GM18858 (cell line): ENCODE results near the gene SH3PXD2A.

Experiments
- ATAC-seq: cut with Tn5 transposase; IDR thresholded peaks from one replicate; pipeline ENCODE4 v1.9.1; 2021; ENCODE audit not compliant: unreplicated experiment

SH3PXD2A gene, protein sequence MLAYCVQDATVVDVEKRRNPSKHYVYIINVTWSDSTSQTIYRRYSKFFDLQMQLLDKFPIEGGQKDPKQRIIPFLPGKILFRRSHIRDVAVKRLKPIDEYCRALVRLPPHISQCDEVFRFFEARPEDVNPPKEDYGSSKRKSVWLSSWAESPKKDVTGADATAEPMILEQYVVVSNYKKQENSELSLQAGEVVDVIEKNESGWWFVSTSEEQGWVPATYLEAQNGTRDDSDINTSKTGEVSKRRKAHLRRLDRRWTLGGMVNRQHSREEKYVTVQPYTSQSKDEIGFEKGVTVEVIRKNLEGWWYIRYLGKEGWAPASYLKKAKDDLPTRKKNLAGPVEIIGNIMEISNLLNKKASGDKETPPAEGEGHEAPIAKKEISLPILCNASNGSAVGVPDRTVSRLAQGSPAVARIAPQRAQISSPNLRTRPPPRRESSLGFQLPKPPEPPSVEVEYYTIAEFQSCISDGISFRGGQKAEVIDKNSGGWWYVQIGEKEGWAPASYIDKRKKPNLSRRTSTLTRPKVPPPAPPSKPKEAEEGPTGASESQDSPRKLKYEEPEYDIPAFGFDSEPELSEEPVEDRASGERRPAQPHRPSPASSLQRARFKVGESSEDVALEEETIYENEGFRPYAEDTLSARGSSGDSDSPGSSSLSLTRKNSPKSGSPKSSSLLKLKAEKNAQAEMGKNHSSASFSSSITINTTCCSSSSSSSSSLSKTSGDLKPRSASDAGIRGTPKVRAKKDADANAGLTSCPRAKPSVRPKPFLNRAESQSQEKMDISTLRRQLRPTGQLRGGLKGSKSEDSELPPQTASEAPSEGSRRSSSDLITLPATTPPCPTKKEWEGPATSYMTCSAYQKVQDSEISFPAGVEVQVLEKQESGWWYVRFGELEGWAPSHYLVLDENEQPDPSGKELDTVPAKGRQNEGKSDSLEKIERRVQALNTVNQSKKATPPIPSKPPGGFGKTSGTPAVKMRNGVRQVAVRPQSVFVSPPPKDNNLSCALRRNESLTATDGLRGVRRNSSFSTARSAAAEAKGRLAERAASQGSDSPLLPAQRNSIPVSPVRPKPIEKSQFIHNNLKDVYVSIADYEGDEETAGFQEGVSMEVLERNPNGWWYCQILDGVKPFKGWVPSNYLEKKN

DNA sequence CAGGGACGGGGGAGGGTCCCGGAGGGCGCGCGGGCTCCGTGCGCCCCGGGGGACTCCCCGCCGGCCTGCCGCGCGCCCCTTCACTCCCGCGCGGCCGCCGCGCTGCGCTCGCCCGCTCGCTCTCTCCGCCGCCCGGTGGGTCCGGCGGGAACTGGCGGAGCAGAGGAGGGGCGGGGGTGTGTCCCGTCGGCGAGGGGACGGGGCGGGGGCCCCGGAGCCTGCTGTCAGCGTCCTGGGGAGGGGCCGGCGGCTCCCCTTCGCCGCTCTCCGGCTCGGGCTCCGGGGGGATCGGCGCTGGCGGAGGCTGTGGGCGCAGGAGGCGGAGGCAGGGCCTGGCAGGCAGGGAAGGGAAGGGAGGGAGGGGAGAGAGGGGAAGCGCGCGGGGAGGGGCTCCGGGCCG lies at the start of gene SH3PXD2A:
TSS of gene SH3PXD2A (minus strand) at position 153 of the 400 bp plus-strand sequence. CDS start 310 bp downstream, outside the sequence.
- no peak for ATAC-seq

- no peak for ATAC-seq
Observed at GRCh38 chr10:103901299-103901698, 45.9 kb upstream of the SH3PXD2A start.

DNA sequence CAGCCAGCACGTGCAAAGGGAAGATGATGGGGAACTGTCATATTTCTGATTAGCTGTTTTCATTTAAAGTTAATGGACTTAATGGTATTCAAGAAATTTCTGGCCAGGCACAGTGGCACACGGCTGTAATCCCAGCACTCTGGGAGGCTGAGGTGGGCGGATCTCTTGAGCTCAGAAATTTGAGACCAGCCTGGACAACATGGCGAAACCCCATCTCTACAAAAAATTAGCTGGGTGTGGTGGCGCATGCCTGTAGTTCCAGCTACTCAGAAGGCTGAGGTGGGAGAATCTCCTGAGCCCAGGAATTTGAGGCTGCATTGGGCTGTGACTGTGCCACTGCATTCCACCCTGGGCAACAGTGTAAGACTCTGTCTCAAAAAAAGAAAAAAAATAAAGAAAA lies 43.9 kb upstream of the SH3PXD2A start:
- ATAC-seq: no peak

- no peak for ATAC-seq
Observed at GRCh38 chr10:103897241-103897774, 41.9 kb upstream of the SH3PXD2A start.

DNA sequence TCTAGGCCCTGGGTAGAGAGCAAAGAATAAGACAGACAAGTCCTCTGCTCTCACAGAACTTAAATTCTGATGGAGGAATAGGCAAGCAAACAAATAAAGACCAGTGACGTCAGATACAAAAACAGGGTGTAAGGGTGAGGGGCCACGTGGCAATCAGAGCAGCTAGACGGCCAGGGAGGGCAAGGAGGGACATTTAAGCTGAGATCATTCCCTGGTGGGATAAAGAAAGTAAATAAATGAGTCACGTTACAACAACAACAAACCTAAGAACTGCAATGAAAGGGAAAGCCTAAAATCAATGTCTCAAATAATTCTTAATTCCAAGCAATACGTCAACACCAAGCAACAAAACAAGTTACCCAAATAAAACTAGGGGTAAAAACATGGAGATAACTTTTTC lies 40.8 kb upstream of the SH3PXD2A start:
- no peak for ATAC-seq

DNA sequence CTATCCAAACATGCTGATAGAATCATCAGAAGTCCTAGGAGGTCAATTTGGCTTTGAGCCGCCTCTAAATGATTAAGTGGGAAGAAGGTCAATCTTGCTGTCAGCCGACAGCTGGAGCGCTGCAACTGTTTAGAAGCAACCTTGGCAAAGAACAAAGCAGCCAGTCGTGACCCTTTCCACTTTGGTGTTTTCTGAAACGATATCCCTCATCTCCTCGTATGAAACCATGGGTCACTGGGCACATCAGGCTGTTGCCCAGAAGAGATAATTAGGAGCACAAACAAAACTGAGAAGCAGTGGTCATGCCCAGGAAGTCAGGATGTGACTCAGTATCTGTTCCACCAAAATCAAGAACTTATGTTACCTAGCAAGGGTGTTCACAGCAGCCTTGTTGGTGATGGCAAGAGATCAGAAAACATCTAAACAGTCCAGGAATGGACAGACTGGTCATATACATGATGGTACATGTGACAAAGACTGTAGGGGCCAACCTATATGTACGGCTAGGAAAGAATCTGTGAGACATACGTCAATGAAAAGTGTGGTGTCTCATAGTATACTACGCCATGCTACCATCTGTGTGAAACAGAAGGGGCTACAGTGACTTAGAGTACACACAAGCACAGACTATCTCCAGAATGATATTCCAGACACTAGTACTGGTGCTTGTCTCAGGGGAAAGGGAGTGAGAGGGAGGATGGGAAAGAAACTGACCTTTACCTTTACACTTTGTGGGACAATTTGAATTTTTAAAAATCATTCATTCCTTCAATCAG lies 40.2 kb upstream of the SH3PXD2A start:
- no peak for ATAC-seq

GRCh38 chr10:103894441-103894864 lies 39.1 kb upstream of the SH3PXD2A start:
- no peak for ATAC-seq

DNA sequence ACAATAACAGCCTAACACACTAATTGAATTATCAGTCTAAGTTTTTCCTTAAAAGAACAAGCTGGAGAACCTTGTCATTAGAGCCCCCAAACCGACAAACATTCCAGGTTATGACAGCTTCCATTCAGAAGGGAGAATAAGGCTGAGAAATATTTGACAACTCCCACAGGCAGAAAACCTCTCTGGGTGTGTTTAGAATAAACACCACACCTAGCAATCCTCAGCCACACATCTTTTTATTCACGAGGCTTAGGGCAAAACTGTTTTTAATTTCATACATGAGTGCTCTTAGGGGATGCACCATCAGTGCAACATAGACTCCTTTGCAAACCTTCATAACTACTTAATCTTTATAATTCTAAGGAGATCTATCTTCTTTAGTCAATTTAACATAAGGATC lies 38.4 kb upstream of the SH3PXD2A start:
- ATAC-seq: no peak

DNA sequence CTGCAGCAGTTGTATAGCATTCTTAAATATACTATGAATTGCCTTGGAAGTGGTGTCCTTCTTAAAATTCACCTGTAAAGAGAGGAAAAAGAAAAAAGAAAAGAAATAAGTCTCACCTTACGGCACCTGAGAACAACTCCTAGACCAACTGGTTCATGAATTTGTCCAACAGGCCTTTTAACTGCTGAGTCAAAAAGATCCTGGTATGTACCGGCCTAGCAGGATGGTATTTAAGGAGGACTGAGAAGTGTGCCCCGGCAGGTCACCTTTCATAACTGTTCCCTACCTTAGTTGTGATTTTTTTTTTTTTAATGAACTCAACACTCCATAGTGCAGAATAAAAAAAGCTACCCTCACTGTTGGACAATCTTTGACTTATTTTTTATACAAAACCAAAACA lies 36.8 kb upstream of the SH3PXD2A start:
- ATAC-seq: no peak

DNA sequence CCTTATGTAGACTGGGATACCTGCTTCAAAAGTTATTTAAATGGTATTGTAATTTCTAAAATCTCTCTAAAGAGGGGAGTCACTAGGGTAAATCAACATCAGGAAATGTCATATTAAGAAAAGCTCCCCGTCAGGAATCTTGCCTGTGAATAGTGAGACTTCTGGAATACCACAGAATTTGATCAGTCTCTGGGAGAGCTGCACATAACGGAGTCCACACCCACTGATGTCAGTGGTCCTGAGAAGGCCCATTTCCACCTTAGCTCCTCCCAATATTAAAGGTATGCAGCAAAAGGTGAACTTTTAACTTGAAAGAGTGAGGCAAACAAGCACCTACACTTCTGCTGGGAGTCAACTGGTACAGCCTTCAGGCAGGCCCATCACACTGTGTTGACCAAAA lies 35.3 kb upstream of the SH3PXD2A start:
- no peak for ATAC-seq

DNA sequence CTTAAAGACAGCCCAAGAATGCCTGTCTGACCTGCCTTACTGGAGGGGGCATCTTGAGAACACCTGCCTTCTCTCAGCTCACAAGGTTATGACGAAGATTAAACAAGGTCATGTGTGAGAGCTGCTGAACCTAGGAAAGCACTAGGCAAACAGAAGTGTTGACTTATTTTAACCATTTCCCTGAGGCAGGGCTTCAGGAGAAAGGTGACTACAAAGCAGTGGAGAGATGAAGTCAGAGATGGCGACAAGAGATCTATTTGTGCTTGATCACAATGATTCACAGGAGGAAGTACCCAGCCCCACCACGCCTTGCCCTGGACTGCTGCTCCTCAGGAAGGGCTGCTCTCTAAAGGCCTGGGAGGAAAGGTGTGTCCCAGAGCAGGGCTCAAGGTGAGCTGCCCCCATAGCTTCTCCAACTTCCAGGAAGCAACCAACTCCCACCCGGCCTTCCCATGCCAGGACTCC lies 34.9 kb upstream of the SH3PXD2A start:
- no peak for ATAC-seq

DNA sequence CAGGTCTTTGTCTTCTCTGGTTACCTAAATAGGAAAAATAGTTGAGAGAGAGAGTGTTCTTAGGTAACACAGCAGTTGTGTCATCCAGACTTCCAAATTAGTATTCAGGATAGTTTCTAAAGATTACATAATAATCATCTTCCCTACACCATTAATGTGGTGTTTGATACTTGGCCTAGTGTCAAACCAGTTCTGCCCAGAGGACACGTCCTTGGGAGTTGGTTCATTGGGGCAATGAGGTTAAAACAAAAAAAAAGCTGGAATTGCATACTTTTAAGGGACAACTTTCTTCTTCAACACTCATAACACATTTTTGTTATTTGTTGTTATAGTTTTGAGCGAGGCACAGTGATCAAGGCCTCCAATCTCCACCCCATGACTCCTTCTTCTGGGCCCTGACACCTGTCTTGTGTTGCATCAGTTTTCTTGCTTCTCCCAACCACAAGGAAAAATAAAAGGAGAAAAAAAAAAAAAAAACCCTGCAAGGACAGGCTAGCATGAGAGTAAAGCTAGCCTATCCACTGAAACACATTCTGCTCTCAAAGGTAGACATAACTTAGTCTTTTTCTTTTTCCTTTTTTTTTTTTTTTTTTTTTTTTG lies 33.8 kb upstream of the SH3PXD2A start:
- ATAC-seq: no peak

DNA sequence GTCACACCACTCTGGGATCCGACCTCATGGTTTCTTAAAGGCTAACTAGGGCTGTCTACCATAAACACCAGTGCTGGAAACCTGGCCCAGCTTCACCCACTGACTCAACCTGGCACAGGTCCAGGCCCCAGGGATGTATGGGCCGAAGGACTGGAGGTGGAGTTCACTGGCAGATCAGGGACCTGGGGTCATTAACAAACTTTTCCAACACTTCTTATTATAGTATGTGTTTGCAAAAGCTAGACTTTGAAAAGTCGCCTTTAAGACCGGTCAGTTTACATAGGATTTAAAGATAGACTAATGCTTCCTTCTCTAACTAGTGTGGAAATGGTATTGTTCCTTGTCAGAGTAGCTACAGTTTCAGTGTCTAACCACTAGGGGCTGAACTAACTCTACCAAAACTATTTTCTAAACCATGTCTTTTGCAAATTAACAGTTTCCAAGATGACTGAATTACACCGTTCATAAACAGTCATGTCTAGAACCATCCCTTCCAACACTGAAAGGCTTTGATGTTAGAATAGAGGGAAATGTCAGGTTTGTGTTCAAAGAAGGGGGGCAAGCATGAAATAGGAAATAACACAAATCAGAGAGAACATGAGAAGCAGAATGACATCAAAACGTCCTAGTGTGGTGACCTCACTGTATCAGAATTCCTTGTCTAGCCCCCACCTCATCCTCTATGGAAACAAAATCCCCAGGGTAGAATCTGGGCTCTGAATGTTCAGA lies 32.9 kb upstream of the SH3PXD2A start:
- peak; percentile 69 for ATAC-seq

DNA sequence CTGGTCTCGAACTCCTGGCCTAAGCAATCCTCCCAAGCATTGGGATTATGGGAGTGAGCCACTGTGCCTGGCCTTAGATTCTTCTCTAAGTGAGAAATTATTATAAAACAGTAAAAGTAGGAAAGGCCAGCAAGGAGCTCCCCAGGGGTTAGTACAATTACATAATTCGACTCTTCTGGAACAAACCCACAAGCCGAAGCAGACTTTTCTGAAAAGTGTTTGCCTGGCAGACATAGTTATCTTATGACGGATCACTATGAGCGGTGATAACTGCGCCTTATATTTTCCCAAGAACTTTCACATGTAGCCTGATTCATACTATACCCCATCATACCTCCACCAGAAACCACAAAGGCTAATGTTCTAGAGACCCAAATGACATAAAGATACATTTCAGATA lies 30.2 kb upstream of the SH3PXD2A start:
- ATAC-seq: no peak

GRCh38 chr10:103884681-103885139 lies 29.3 kb upstream of the SH3PXD2A start:
- no peak for ATAC-seq

DNA sequence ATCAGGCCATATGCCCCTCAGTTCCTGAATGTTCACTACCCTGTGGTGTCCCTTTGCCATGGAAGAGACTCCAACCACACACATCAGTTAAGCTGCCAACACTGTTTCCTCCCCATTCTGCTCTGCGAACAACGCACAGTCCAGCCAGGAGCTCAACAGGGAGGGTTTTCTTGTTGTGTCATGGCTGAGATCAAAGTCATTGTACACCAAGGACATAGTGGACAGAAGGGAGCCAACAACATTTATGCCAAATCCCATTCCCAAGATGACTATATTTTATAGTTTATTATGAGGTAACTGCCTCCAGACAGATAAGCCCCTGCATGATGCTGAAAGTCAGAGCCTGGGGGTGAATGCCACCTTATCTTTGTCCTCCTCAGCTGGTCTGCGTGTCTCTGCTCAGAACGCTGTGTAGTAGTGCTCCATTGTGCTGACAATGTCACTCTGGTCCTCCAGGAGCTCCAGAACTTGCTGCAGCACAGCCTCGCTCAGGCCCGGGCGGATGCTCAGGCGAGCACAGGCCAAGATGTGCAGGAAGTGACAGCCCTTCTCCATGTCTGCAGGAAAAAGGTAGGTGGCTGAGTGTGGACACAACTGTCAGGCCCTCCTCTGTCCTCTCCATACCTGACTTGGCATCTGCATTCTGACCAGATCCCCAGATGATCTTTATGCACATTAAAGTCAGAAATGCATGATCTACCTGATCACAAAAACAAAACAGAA lies 27.1 kb upstream of the SH3PXD2A start:
- ATAC-seq: no peak

DNA sequence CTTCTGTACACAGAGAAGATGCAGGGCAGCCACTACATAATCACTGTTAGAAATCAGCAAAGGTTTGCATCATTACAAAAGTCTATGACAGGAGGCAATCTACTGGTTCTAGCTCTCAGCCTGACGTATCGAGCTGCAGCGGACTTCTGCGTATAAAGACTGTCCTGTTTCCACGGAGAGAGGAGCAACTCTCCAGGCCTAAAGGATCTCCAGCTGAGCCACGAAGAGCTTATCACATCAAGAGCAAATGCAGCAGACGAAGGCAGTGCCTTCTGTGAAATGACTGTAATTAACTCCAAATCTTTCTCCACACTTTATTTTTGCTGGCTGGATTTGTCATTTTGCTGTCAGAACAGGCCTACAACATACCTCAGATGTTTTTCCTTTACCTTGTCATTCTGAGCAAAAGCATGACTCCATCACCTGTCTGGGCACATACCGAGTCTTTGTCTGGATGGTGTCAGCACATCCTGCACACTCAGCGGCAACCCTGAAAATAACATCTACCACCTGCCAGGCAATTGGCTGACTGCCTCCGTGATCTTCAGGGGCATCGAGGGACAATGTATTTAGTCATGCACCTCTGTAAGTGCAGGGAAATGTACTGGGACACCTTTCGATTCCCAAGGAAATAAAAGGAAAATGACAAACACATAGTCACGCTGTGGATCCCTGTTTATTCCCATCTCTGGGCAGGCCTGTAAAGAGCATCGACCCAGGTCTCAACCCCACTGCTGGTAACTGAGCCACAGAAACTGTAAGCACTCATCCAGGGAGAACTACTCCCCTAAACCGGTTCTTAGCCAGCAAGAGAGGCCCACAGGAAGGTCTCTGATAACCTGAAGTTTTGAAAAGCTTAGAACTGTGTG lies 26.3 kb upstream of the SH3PXD2A start:
- no peak for ATAC-seq

DNA sequence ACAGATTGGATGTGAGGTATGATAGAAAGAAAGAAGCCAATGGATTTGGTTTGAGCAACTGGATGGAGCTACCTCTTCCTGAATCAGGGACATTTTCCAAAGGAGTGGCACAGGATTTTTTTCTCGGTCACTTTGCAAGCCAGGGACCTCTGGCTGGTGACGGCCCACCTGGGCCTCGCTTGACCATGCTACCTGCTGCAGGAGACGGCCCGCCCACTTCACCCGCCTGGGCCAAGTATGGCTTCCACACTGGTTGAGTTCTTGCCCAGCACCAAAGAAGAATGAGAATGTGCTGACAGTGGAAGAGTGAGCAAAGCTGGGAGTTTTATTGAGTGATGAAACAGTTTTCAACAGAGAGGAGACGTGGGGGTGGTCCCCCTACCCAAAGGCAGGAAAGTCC lies 24.5 kb upstream of the SH3PXD2A start:
- ATAC-seq: no peak
